Endothelial cell of hepatic sinusoid (primary cell): Measurements from ENCODE around the gene PLA2R1.
"Not testable (repeated sequence)": the region's sequence is repeated elsewhere in the genome, so short reads cannot be mapped to it uniquely, and the experiment has no call there.

Experiments used
- in situ Hi-C: cut with HindIII; loops from 2 replicates; pipeline ENCODE4 v1.10.0; 2017; ENCODE audit warnings: low sequenced_read_pairs

Gene PLA2R1

GRCh38 chr2:159987181-159987580, 75.2 kb downstream of the PLA2R1 start:
- in situ Hi-C loops: no loop called here

GRCh38 chr2:159985656-159986055, 76.8 kb downstream of the PLA2R1 start:
- in situ Hi-C loops: no loop called here

GRCh38 chr2:159984034-159984433, 78.4 kb downstream of the PLA2R1 start:
- in situ Hi-C loops: no loop called here

GRCh38 chr2:159982842-159983785, 79.3 kb downstream of the PLA2R1 start:
- in situ Hi-C loops: no loop called here

- in situ Hi-C loops: no loop called here
Observed at GRCh38 chr2:159982270-159982669, 80.1 kb downstream of the PLA2R1 start.

GRCh38 chr2:159976527-159977160, 85.8 kb downstream of the PLA2R1 start:
- in situ Hi-C loops: no loop called here

GRCh38 chr2:159973325-159973724, 89.1 kb downstream of the PLA2R1 start:
- in situ Hi-C loops: no loop called here

- in situ Hi-C loops: no loop called here
Observed at GRCh38 chr2:159971365-159972152, 90.9 kb downstream of the PLA2R1 start.

- in situ Hi-C loops: not testable (repeated sequence)
Observed at GRCh38 chr2:159970548-159970947, 91.9 kb downstream of the PLA2R1 start.

GRCh38 chr2:159968279-159968900, 94.0 kb downstream of the PLA2R1 start:
- in situ Hi-C loops: no loop called here

- in situ Hi-C loops: no loop called here
Observed at GRCh38 chr2:159963700-159964099, 98.7 kb downstream of the PLA2R1 start.

- in situ Hi-C loops: not testable (repeated sequence)
Observed at GRCh38 chr2:159962513-159962912, 99.9 kb downstream of the PLA2R1 start.

GRCh38 chr2:159961451-159961850, 101.0 kb downstream of the PLA2R1 start:
- in situ Hi-C loops: no loop called here

GRCh38 chr2:159961037-159961436, 101.4 kb downstream of the PLA2R1 start:
- in situ Hi-C loops: no loop called here

GRCh38 chr2:159960414-159960813, 102.0 kb downstream of the PLA2R1 start:
- in situ Hi-C loops: no loop called here

- in situ Hi-C loops: no loop called here
Observed at GRCh38 chr2:159959136-159959535, 103.3 kb downstream of the PLA2R1 start.

- in situ Hi-C loops: no loop called here
Observed at GRCh38 chr2:159953136-159953823, 109.1 kb downstream of the PLA2R1 start.

GRCh38 chr2:159946326-159946999, 116.0 kb downstream of the PLA2R1 start:
- in situ Hi-C loops: no loop called here

GRCh38 chr2:159944874-159945273, 117.5 kb downstream of the PLA2R1 start:
- in situ Hi-C loops: no loop called here

- in situ Hi-C loops: no loop called here
Observed at GRCh38 chr2:159942146-159942545, 120.3 kb downstream of the PLA2R1 start.
